Measurements from ENCODE around the gene PGR.
"Not testable (repeated sequence)": the region's sequence is repeated elsewhere in the genome, so short reads cannot be mapped to it uniquely, and the experiment has no call there.

Gene PGR

DNA sequence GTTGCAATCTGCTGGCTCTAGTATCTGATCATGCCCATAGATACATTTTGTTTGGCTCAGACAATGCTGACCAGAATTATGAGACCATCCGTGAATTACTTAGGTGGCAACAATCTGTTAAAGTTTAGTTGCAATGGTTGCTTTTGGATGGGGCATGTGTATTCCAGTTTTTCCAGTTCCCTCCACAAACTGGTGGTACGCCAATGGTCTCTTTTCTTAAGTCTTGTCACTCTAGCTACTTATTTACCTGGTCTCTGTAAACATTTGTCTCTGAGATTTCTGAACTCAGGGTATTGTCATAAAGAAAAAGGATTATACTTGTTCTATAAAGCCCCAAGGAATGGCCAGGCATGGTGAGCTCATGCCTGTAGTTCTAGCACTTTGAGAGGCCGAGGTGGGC is 65.9 kb downstream of the PGR start:
- no peak for DNase-seq

DNA sequence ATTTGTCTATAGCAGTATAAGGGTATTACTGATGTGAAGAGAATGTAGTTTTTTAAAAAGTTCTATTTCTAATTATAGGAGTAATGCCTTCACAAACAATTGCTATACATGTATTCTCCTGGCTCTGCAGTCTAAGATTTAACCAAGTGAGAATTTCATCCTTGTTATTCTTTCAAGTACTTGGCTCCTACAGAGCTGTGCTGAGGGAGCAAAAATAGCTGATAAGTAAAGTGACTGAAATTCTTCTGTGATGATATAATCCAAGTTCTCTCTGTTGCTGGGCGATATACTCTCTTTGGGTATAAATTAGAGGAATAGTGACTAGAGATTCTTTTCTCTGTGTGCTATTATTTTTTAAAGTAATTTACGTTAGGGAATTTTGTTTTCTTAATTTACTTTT is 68.0 kb downstream of the PGR start:
- DNase-seq = no peak

DNA sequence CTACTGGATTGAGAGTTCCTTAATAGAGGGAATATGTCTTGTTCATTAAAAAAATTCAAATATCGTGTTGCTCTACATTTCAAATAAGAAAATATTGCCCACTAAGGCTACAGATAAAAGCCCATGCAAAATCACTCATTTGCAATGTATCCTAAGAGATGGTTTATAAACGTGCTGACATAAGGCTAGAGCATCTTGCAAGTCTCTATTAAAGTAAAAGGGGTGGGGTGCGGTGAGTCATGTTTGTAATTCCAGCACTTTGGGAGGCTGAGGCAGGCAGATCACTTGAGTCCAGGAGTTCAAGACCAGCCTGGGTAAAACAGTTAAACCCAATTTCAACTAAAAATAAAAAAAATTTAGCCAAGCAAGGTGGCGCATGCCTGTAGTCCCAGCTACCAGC is 70.3 kb downstream of the PGR start:
- no peak for DNase-seq

DNA sequence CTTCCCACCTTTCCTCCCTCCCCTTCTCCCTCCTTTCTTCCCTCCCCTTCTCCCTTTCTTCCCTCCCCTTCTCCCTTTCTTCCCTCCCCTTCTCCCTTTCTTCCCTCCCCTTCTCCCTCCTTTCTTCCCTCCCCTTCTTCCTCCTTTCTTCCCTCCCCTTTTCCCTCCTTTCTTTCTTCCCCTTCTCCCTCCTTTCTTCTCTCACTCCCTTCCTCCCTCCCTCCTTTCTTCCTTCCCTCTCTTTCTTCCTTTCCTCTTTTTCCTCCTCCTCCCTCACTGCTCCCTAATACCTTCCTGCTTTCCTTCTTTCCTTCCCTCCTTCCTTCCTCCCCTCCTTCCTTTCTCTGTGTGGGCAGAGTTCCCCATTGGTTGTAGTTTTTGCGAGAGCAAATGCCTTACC is 76.1 kb downstream of the PGR start:
- no peak for DNase-seq

DNA sequence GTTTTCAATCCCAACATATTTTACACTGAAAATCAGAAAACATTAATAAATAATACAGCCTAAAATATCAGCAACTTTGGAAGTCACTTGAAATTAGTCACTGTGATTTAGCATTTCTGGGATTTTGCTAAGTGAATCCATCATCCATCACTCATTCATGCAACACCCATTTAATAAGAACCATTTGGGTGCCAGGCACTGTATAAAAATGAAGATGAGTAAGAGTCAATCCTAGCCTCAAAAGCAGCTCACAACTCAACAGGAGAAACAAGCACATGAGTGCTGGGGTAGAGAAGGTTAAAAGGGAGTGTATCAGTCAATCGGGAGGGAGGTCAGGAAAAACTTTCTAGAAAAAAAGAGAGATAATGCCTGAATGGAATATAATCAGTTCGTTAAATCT is 77.9 kb downstream of the PGR start:
- no peak for DNase-seq

DNA sequence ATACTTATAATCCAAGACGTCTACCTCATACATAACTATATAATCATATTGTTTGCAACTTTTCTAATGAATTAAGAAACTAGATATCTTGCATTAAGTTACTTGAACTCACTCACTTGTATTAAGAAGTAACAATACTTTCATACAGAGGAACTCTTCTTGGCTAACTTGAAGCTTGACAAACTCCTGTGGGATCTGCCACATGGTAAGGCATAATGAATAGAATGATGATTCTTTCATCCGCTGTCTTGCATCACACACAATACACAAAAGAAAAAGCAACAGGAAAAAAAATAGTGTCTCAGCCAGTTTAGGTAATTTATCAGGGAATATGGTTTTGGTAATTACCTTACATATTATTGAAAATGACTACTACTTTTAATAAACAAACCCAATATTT is 79.8 kb downstream of the PGR start:
- no peak for DNase-seq

DNA sequence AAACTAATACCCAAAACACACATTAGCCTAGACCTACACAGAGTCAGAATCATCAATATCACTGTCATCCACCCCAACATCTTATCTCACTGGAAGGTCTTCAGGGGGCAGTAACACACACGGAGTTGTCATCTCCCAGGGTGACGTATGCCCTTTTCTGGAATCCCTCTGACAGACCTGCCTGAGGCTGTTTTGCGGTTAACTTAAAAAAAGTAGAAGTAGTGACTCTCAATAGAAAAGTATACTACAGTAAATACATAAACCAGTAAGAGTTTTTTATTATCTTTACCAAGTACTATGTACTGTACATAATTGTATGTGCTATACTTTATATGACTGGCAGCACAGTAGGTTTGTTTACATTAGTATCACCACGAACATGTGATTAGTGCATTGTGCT is 80.5 kb downstream of the PGR start:
- no peak for DNase-seq

DNA sequence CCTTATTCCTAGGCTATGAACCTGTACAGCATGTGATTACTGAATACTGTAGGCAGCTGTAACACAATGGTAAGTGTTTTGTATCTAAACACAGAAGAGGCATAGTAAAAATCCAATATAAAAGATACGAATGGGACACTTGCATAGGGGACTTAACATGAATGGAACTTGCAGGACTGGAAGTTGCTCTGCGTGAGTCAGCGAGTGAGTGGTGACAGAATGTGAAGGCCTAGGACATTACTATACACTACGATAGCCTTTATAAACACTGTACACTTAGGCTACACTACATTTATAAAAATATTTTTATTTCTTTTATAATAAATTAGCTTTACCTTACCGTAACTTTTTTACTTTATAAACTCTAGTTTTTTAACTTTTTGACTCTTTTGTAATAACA is 81.1 kb downstream of the PGR start:
- DNase-seq = no peak

- DNase-seq = no peak
Observed at GRCh38 chr11:101046947-101047346, 82.7 kb downstream of the PGR start.

GRCh38 chr11:101045415-101045814 is 84.2 kb downstream of the PGR start:
- DNase-seq = no peak

DNA sequence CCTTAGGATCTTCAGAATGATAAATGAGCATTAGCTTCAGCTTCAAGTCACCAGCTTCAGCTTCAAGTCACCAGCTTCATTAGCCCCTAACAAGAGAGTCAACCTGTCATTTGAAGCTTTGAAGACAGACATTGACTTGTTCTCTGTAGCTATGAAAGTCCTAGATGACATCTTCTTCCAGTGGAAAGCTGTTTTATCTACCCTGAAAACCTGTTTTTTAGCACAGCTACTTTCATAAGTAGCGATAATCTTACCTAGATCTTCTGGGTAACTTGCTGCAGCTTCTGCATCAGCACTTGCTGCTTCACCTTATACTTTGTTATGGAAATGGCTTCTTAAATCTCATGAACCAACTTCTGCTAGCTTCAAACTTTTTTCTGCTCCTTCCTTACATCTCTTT is 85.7 kb downstream of the PGR start:
- no peak for DNase-seq

DNA sequence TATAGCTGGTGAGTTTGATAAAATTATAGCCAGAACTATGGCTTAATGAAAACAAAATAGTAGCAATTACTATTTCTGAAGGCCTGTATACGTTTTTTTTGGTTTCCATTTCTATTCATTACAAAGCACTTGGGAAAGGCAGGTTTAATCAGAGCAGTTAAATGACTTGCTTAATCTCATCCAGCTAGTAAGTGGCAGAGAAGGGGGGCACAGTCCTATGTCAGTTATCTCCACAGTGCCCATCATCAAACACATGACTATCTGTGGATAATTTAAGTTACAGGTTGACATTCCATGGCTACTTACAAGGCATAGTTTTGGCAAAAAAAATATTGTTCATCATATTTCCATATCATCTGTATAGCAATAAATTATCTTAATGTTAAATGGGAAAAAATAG is 93.7 kb downstream of the PGR start:
- DNase-seq = no peak

DNA sequence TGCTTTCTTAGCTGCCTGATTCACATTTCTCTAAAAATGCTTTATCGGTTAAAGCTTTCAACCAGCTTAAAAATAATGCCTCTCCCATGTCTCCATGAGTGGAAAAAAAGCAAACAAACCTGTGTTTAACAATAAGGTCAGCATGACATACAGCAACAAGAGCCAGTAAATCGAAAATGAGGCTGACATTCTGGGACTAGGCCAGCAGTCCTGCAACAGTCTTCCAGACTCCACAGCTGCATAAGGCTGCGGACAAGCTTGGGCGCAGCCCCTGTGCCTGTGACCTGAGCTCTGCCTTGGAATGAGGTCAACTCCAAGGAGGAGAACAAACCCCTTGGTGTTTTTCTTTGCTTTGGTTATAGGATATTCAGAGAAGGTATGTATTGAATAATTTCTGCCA is 95.5 kb downstream of the PGR start:
- DNase-seq = no peak

DNA sequence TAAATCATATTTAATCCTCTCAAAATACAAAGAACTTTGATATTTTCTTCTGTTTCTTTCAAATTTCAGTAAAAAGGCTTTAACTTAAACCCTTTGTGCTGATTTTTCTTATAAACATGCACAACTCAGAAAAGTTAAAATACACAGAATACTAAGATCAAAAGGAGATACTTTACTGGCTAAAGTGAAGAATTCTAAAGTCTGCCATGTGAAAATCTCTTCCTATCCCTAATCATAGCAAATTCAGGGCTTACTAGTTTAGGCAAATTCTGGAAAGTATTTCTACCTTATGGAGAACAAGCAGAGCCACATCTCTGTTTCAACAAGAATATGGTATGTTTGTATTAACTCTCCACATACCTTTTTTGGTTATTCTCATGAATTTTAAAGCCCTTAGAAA is 96.6 kb downstream of the PGR start:
- no peak for DNase-seq

GRCh38 chr11:101031713-101032112 is 97.9 kb downstream of the PGR start:
- DNase-seq = no peak

- no peak for DNase-seq
Observed at GRCh38 chr11:101030692-101031091, 98.9 kb downstream of the PGR start.

- DNase-seq = no peak
Observed at GRCh38 chr11:101030015-101030414, 99.6 kb downstream of the PGR start.

DNA sequence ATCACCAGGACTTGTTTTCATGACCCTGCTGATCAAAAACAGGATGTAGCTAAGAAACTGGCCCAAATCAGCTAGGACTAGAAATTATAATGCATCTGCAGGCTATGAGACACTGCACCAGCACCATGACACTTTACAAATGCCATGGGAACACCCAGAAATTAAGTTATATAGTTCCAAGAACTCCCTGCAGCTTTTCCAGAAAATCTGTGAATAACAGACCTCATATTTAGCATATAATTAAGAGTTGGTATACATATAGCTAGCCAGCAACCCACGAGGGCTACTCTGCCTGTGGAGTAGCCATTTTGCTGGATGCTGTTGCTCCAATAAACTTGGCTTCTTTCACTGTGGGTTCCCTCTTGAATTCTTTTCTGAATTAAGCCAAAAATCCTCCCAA is 101.0 kb downstream of the PGR start:
- no peak for DNase-seq

- DNase-seq = no peak
Observed at GRCh38 chr11:101022256-101022655, 107.4 kb downstream of the PGR start.

- no peak for DNase-seq
Observed at GRCh38 chr11:101019870-101020269, 109.7 kb downstream of the PGR start.

DNA sequence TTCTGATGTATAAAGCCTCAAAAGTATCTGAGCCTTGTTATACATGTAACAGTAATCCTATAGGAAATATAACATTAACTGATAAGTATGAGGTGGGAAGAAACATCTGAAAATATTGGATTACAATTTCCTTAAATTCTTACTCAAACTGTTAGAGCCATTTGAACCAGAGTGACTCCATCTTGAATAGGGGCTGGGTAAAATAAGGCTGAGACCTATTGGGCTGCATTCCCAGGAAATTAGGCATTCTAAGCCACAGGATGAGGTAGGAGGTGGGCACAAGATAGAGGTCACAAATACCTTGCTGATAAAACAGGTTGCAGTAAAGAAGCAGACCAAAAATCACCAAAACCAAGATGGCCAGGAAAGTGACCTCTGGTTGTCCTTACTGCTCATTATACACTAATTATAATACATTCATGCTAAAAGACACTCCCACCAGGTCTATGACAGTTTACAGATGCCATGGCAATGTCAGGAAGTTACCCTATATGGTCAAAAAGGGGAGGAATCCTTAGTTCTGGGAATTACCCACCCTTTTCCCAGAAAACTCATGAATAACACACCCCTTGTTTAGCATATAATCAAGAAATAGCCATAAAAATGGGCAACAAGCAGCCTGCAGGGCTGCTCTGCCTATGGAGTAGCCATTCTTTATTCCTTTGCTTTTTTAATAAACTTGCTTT is 114.9 kb downstream of the PGR start:
- DNase-seq = no peak

GRCh38 chr11:101013702-101014101 is 115.9 kb downstream of the PGR start:
- DNase-seq = not testable (repeated sequence)

DNA sequence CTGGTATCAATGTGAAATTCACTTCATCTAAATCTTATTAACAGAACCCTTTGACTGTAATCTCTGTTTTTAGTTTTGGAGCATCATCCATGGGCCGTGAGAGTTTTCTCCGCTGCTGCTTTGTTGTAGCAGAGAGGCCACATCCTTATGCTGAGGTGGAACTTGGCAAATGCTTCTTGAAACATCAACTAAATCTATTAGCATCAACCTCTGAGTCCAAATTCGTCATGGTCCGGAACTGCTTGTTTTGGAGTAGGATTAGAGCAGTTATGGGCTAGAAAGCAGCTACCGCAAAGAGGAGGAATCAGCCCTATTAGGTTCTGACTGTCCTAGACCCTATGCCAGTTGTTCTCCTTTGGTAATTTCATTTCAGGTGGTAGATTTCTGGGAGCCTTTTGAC is 117.7 kb downstream of the PGR start:
- DNase-seq = no peak

- no peak for DNase-seq
Observed at GRCh38 chr11:101010899-101011298, 118.7 kb downstream of the PGR start.

DNA sequence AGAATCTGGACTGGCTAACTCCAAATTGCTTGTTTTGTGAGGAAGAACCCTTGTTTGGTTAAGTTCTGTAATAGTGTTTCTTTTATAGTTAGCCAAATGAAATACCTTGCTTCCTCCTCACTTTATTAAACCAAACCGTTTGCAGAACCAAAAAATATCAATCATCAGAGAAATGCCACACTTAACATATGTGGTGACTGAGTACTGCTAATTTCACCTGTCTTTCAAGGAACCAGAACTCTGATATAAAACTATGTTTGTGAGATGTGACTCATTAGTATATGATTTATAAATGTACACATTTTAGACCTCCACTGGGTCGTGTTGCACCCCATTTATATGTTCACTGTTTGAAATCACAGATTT is 119.9 kb downstream of the PGR start:
- no peak for DNase-seq
